Common myeloid progenitor, CD34-positive (primary cell): ENCODE measurements around the gene ANG.
A peak's percentile ranks its signal among the peaks of the same experiment; 100 is the strongest.

Experiments used
- CTCF ChIA-PET: fragments of 350-600 bp; sonication (Branson Sonifier 250); formaldehyde crosslinking; loops from one replicate; lab custom pipeline; 2021; ENCODE audit warnings: antibody characterized with exemption; lab: Charles Lee
- POLR2A ChIA-PET: fragments of 350-600 bp; sonication (Branson Sonifier 250); formaldehyde crosslinking; loops from one replicate; lab custom pipeline; 2021; ENCODE audit warnings: antibody characterized with exemption; lab: Charles Lee
- DNase-seq, 3 donors: peaks; one replicate each; pipeline versions ENCODE4 v3.0.0 to v3.0.0-alpha.2; 2013
- H3K27ac ChIP-seq, 2 experiments: 1 replicate in 1 of 2; 2 replicates in 1 of 2; pipeline ENCODE4 v1.7.0; 2013; ENCODE audit warnings: inconsistent platforms in 2 of 2, low read length in 2 of 2, mild to moderate bottlenecking in 2 of 2, low read depth in 1 of 2, moderate library complexity in 1 of 2; ENCODE audit not compliant: severe bottlenecking in 2 of 2, insufficient read depth in 1 of 2, poor library complexity in 1 of 2
- H3K27me3 ChIP-seq, 5 experiments: replicated peaks in 2 of 5; 1 replicate in 3 of 5; 2 replicates in 2 of 5; pipeline versions ENCODE4 v1.6.1 to v1.7.0; 2013; ENCODE audit warnings: low read length in 4 of 5, mild to moderate bottlenecking in 2 of 5, moderate library complexity in 2 of 5, inconsistent platforms in 1 of 5; ENCODE audit not compliant: insufficient read depth in 5 of 5, control insufficient read depth in 4 of 5
- H3K36me3 ChIP-seq, 4 experiments: 1 replicate in 2 of 4; 2 replicates in 2 of 4; pipeline versions ENCODE4 v1.6.1 to v1.7.0; 2013; ENCODE audit warnings: low read length in 3 of 4, control low read depth in 1 of 4, mild to moderate bottlenecking in 1 of 4; ENCODE audit not compliant: control insufficient read depth in 4 of 4, insufficient read depth in 4 of 4
- H3K4me1 ChIP-seq, 4 experiments: 1 replicate in 3 of 4; 2 replicates in 1 of 4; pipeline versions ENCODE4 v1.6.1 to v1.7.1; 2013; ENCODE audit warnings: low read length in 3 of 4, mild to moderate bottlenecking in 3 of 4, control low read depth in 1 of 4, inconsistent platforms in 1 of 4, moderate library complexity in 1 of 4; ENCODE audit not compliant: control insufficient read depth in 4 of 4, insufficient read depth in 4 of 4; ENCODE audit errors: control extremely low read depth in 1 of 4
- H3K4me3 ChIP-seq, 7 experiments: 1 replicate in 4 of 7; 2 replicates in 3 of 7; pipeline versions ENCODE4 v1.5.1 to v1.7.0; 2013; ENCODE audit warnings: mild to moderate bottlenecking in 7 of 7, low read length in 6 of 7, moderate library complexity in 6 of 7, inconsistent platforms in 2 of 7, low read depth in 2 of 7, control low read depth in 1 of 7; ENCODE audit not compliant: insufficient read depth in 4 of 7, control insufficient read depth in 1 of 7; ENCODE audit errors: extremely low read depth in 1 of 7
- H3K9me3 ChIP-seq, 5 experiments: 1 replicate in 4 of 5; 2 replicates in 1 of 5; pipeline versions ENCODE4 v1.6.1 to v1.7.1; 2013; ENCODE audit warnings: low read length in 4 of 5, mild to moderate bottlenecking in 2 of 5, inconsistent platforms in 1 of 5, low read depth in 1 of 5, moderate library complexity in 1 of 5; ENCODE audit not compliant: control insufficient read depth in 4 of 5, insufficient read depth in 2 of 5; ENCODE audit errors: control extremely low read depth in 1 of 5
- WGBS: methylation state at CpG from one replicate; pipeline ENCODE4 v1.1.5; 2013; ENCODE audit not compliant: insufficient coverage; 5-methylcytosine and 5-hydroxymethylcytosine counted together

Gene ANG

DNA sequence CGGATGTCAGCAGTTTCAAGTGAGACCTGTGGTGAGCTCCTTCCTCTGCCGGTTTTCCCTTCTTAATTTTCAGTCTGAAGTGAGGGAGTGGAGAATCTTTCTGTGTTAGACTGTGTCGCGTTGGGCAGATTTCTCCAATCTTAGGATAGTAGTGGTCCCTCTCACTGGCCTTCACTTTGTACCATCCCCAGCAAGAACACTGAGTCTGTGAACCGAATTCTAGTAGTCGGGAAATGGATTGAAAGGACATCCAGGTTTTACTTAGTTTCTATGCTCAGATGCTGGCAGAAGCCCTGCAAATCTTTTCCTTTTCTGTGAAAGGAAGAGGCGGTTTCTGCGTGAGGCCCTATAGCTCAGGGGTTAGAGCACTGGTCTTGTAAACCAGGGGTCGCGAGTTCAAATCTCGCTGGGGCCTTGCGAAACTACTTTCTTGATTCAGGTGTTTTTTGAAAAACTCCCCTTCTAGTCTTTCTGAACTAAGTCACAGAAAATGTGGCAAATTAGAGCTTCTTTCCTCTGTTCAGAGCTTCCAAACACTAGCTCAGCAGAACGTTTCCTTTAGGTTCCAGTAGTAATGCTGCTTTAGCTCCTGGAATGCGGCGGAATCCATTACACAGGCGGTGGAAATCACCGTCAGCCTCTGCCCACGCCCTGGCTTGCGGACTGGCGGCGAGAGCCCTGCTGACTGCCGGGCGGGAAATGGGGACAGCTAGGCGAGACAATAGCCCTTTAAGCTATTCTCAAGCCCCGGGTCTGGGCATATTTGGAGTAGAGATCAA, 7.0 kb upstream of the ANG start:
- WGBS, result 0% methylated on average over 22 of the region's 25 CpGs
- peak; percentile 88 to 94 (median 93) for DNase-seq
- Histone ChIP-seq H3K4me1 (peaks cover 24 to 50% (median 41%) of the 10 kb centered on the region in 4 experiments), H3K9me3 (no peaks in the 10 kb centered on the region), H3K4me3 (peak overlapping the region; percentile 72 to 99 (median 89)), H3K36me3 (no peaks in the 10 kb centered on the region), H3K27ac (peak overlapping the region in 1 of 2 experiments; percentile 67), H3K27me3 (no peaks in the 10 kb centered on the region)
- ChIA-PET CTCF (interaction anchor here (0.8 to 9.0 kb wide), 13 partner anchors 9 to 176 kb away, joined by 3 to 73 read pairs (median 6); no protein-coding TSS in a partner anchor), POLR2A (interaction anchor here (0.5 to 1.2 kb wide), 3 partner anchors 18 to 338 kb away, joined by 3 to 6 read pairs (median 3); partner anchors contain the start of gene PARP2)

GRCh38 chr14:20682127-20682434, 6.5 kb upstream of the ANG start:
- H3K9me3 ChIP-seq, result no peaks in the 10 kb centered on the region
- ChIA-PET POLR2A (interaction anchor here (0.5 kb wide), 1 partner anchor 285 kb away, joined by 6 read pairs; no protein-coding TSS in a partner anchor), CTCF (interaction anchor here (1.0 to 9.0 kb wide), 11 partner anchors 9 to 176 kb away, joined by 3 to 73 read pairs (median 6); no protein-coding TSS in a partner anchor)
- H3K36me3 ChIP-seq, result no peaks in the 10 kb centered on the region
- 2% methylated on average over 9 of the region's 11 CpGs for WGBS
- H3K4me3 ChIP-seq, result peak overlapping the region; percentile 72 to 99 (median 89)
- no peaks in the 10 kb centered on the region for H3K27me3 ChIP-seq
- peaks cover 24 to 50% (median 41%) of the 10 kb centered on the region in 4 experiments for H3K4me1 ChIP-seq
- peak overlapping the region in 1 of 2 experiments; percentile 67 for H3K27ac ChIP-seq
- DNase-seq, result no peak

DNA sequence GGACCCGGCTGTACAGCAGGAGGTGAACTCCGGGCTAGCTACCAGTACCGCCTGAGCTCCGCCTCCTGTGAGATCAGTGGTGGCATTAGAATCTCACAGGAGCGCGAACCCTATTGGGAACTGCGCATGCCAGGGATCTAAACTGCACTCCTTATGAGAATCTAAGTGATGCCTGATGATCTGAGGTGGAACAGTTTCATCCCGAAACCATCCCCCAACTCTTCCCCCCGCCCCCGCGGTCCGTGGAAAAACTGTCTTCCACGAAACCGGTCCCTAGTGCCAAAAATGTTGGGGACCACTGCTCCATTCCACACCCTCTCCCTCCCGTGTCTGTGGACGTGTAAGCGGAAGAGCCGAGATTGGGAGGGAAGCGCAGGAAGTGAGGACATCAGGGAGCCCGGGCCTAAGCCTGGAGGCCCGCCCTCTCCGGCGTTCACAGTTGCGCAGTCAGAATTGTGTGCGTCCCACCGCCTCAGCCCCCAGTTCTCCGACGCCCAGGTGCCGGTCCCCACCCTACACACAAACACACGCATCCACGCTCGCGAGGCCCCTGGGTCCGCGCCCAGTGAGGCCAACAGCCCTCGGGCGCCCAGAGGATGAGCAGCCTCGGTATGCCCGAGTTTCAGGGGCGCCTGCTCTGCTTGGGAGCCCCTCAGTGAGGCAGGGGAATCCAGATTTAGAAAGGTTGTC, 6.0 kb upstream of the ANG start:
- H3K27ac ChIP-seq, result peak overlapping the region; percentile 27 to 84
- H3K4me3 ChIP-seq, result peak overlapping the region; percentile 72 to 99 (median 89)
- H3K4me1 ChIP-seq, result peaks cover 24 to 50% (median 41%) of the 10 kb centered on the region in 4 experiments
- no peaks in the 10 kb centered on the region for H3K9me3 ChIP-seq
- ChIA-PET POLR2A (interaction anchor here (0.5 to 1.1 kb wide), 3 partner anchors 70 to 339 kb away, joined by 3 to 4 read pairs (median 4); no protein-coding TSS in a partner anchor), CTCF (interaction anchor here (0.7 to 9.0 kb wide), 14 partner anchors 8 to 355 kb away, joined by 3 to 73 read pairs (median 6); no protein-coding TSS in a partner anchor)
- DNase-seq, result peak; percentile 82 to 86 (median 82)
- no peaks in the 10 kb centered on the region for H3K36me3 ChIP-seq
- H3K27me3 ChIP-seq, result no peaks in the 10 kb centered on the region
- WGBS, result 0% methylated on average over 19 of the region's 40 CpGs

DNA sequence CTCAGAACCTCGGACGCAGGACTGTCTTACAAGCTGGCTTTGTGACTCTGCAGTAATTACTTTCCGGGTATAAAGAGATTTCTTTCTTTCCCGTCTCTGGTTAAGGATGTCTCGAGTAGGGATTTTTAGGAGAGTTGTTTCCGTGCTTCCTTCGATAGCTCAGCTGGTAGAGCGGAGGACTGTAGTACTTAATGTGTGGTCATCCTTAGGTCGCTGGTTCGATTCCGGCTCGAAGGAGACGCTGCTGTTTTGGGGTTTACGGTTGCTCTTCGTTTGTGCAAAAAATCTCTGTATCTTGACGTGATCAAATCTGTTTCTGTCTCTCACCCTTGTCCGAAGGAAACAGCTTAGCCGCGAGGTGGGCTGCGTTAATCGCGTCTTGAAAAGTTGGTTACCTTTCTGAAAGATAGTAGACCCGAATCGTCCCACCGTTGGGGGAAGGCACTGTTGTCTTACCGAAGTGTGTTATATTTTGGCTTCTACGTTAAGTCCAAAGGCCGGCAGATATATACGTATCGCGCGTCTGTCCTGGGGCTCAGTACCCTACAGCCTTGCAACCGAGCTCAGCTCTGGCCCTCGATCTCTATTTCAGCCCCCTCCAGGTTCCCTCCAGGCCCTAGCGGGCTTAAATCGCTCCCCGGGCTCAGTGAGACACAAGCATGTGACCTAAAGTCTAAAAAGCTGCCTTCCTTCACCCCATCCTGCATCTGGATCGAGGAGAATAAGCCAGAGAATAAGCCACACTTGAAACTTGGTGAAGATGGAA, 5.3 kb upstream of the ANG start:
- Histone ChIP-seq H3K36me3 (no peaks in the 10 kb centered on the region), H3K4me3 (peak overlapping the region; percentile 72 to 99 (median 89)), H3K27me3 (no peaks in the 10 kb centered on the region), H3K27ac (peak overlapping the region; percentile 27 to 84), H3K4me1 (peaks cover 24 to 50% (median 41%) of the 10 kb centered on the region in 4 experiments), H3K9me3 (no peaks in the 10 kb centered on the region)
- ChIA-PET POLR2A (interaction anchor here (0.5 to 1.1 kb wide), 3 partner anchors 70 to 340 kb away, joined by 3 to 4 read pairs (median 4); no protein-coding TSS in a partner anchor), CTCF (interaction anchor here (0.7 to 9.0 kb wide), 12 partner anchors 10 to 357 kb away, joined by 3 to 73 read pairs (median 6); no protein-coding TSS in a partner anchor)
- DNase-seq, result peak; percentile 88 to 92 (median 89)
- under 1% methylated on average over 30 of the region's 38 CpGs for WGBS

DNA sequence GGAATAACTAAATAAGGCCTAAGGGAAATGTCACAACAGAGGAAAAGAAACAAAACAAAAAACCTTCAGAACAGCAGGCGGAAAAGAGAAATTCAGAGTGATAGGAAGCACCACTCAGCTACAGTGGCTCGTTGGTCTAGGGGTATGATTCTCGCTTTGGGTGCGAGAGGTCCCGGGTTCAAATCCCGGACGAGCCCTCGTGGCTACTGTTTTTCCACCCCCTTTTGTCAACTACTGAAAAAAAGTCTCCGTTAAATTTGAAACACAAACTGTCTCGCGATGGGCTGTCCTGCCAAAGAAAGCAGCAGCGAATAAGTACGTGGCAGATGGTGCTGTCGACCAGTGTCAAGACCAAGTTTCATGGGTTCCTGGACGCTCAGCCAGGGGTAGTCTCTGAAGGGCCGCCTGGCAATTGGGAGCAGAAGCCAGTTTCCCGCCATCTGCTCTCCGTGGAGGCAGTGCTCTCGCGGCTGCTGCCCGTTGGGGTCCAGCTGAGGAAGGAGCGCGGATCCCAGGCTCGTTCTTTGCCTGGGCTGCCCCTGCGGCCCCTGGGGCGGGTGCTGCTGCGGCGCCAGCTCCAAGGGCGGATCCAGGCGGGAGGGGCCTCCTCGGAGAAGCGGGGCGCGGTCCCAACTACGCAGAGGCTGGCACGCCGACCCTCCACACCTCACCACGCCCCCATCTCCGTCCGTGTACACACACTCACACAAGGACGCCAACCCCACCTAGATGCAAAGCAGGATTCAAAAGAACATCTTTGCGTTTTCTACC, 4.5 kb upstream of the ANG start, which contains the start of gene RNASE4:
RNASE4 (plus strand) TSS at position 670 of the 771 bp plus-strand sequence. CDS start 14,812 bp downstream, outside the sequence.
- DNase-seq, result peak; percentile 79 to 88 (median 83)
- Histone ChIP-seq H3K4me1 (peaks cover 24 to 50% (median 41%) of the 10 kb centered on the region in 4 experiments), H3K4me3 (peak within 1 kb of the TSS; percentile 74 to 99 (median 89)), H3K27ac (peak within 1 kb of the TSS in 1 of 2 experiments; percentile 84), H3K36me3 (no peaks in the 10 kb centered on the region), H3K27me3 (no peaks in the 10 kb centered on the region), H3K9me3 (no peaks in the 10 kb centered on the region)
- ChIA-PET CTCF (interaction anchor here (1.0 to 9.0 kb wide), 12 partner anchors 11 to 358 kb away, joined by 3 to 73 read pairs (median 4); no protein-coding TSS in a partner anchor), POLR2A (no interaction called here)
- 0% methylated on average over 39 of the region's 42 CpGs for WGBS
